Activated CD4-positive, alpha-beta T cell treated with anti-CD3 and anti-CD28 coated beads, Interleukin-2, Interleukin-4, amounts not matched to agents 100 ng/mL and 50 ng/mL, durations not matched to agents 16 hours and 8 hours (primary cell): ENCODE results near the gene IGSF22.
A peak's percentile ranks its signal among the peaks of the same experiment; 100 is the strongest.

Experiments used
- DNase-seq: peaks from one replicate; pipeline ENCODE4 v3.0.0-alpha.2; 2020; ENCODE audit warnings: low spot score

The IGSF22 gene

DNA sequence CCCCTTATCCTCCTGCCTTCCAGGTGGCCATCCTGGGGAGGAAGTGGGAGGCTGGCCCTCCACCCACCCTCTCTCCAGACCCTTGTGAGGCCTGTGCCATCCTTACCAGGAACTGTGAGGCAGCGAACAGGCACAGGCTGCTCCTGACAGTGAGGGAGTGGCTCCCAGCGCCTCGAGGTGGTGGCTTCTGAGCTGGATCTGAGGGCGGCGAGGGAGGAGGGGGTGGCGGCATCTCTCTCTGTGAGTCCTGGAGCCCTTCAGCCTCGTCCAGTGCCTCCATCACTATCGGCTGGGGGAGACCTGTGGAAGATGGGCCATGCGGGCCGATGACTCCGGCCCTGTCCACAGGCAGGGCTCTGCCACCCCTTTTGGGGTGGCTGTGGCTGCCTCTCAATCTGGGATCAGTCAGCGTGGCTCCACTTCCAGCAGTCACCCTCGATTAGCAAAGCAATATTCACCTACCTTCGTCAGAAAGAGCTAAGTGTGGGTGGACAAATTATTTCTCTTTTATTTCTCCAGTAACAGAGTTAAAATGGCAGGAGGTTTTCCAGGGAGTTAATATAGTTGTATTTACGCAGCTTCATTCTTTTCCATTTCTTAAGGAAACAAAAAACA is 18.0 kb upstream of the IGSF22 start:
- DNase-seq: no peak

- DNase-seq: no peak
These were observed 17.4 kb upstream of the IGSF22 start for GRCh38 chr11:18743365-18743764.

DNA sequence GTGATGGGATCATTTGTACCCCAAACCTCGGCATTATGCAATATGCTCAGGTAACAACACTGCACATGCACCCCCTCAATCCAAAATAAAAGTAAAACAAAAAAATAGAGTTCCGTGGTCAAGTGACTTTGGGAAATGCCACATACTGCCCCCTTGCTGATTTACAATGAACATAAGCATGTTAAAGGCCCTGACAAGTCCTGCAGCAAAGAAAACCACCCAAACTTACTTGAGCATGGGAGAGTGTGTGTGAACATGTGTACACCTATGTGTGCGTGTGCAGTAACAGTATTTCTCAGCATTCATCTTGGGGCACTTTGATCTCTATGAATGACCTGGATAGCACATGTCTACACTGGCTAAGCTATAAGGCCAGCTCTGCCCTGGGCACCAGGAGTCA is 15.8 kb upstream of the IGSF22 start:
- no peak for DNase-seq

GRCh38 chr11:18739685-18740084 is 13.7 kb upstream of the IGSF22 start:
- no peak for DNase-seq

- no peak for DNase-seq
These were observed 11.7 kb upstream of the IGSF22 start for GRCh38 chr11:18737642-18738041.

GRCh38 chr11:18736590-18737148 is 10.7 kb upstream of the IGSF22 start:
- DNase-seq: no peak

DNA sequence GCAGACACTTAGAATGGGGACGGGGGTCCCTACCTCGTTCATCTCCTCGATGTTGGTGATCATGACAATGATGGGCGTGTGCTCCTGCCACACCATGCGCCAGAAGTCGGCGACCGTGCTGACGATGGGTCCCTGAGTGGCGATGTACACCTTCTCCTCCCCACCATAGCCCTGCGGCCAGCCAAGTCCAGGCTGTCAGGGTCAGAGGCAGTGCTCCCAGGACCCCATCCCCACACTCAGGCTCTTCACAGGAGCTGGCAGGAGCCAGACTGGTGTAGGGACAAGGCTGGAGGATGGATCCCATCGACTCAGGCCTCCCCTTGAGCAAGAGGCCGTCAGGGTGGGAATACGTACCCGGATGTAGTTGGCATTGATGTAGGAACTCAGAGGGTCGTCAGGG is 7.2 kb upstream of the IGSF22 start:
- no peak for DNase-seq

DNA sequence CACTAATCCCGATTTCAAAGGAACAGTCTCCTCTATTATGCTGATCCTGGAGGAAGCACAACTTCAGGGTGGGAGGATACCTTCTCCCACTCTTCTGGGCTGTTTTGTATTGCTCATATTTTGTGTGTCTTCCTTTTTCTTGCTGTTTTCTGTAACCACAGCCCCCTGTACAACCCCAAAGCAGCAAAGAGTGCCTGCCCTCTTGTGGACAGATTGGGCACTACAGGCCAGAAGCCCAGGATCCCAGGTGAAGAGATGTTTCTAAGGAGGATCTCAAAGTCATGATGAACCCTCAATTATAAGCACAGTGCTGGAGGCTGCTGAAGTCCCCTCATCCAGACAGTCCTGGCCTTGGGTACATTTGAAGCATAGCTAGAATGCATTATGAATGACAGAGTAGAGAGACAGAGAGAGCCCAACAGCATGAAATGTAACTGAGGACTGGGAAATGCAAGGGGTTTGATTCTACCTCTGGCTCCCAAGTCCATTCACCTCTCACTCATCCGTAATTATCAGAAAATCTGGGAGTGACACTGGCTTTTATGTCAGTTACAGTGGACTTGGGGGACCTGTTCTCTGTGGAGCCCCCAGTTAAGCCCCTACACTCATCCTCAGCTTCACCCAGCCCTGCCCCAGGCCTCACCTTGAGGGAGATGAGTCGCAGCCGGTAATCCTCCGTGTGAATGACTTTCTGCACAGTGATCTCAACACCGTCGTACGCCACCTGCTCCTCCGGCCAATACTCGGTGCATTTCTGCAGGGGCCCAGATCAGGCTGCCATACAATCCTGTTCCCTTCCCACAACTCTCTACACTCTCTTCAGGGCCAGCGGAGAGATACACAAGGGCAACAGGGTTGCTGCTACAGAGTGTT is 6.2 kb upstream of the IGSF22 start:
- peak; percentile 64 for DNase-seq

GRCh38 chr11:18731441-18731840 is 5.5 kb upstream of the IGSF22 start:
- DNase-seq: no peak

DNA sequence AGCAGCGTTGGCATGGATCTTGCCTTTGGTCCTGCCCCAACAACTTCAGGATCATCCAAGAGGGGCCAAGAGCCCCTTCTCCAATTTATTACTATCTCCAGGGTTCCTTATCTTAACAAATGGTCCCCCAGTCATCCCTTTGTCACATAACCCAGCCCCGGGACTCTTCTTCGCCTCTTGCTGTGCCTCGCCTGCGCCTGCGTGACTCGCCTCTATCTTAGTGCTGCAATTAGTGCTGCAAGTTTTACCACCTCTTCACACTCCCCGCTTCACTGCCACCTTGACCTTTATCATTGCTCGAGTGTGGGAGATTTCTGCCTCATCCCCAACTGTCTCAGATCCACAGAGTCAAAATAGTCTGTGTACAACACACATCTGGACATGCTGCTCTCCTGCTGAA is 4.0 kb upstream of the IGSF22 start:
- no peak for DNase-seq

DNA sequence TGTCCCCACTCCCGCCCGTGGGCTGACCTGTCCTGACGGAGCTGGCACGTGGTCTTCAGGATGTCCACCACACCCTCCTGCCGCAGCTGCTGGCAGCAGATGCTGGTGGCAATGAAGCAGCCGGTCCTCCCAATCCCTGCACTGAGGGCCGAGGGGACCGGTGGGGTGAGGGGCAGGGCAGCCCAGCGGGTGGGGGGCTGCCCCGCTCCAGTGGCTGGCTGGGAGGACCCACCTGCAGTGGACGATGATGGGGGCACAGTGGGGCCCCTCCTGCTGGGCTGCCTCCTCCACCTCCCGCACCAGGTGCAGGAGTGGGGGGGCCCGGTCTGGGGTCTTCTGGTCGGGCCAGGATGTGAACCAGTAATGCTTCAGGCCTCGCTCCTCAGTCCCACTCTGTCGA is 3.4 kb upstream of the IGSF22 start:
- no peak for DNase-seq

DNA sequence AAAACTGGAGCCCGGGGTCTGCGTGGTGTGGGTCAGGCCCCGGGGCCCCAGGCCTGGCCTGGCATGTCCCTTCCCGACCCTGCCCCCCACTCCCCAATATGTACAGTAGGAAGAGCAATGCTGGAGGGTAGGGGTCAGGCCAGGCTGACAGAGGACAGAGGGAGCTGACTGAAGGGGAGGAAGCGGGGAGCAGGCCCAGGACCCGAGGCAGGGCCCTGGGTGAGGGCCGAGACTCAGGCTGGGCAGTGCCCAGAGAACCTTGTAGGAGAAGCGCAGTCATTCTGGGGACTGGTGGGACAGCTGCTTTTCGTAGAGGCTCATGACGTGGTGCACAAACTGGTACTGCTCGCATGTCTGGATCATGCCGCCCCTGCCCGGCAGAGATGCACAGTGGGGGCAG is 2.7 kb upstream of the IGSF22 start:
- no peak for DNase-seq

DNA sequence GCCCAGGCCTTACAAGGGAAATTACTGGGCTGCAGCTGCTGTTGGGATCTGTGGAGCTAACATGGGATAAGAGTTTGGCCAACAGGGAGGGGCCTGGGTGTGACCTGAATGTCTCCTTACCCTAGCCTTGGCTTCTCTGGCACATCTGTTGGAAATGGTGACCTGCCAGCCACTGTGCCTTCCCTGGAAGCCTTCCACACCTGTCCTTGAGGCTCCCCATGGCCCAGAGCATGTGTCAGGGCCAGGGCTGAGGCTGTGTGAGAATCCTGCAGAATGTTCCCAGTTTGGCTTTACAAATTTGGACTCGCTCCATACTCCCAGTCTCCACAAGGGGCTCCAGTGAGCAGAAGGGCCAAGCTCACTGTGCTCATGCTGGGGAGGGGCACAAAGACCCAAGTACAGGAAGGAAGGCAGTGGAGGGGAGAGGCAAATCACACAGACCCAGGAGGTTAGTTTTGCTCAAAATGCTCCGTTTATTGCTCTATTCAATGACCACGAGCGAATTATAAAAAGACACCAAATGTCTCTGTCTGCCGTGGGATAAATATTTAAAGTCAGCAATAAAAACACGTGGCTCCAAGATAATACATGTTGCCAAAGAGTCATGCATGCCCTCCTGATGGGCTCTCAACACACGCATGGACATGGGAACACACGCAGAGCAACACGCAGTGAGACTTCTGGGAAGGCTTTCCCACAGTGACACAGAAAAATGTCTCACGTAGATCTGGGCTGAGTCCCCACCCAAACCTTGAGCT is 1.7 kb upstream of the IGSF22 start:
- DNase-seq: peak; percentile 42

DNA sequence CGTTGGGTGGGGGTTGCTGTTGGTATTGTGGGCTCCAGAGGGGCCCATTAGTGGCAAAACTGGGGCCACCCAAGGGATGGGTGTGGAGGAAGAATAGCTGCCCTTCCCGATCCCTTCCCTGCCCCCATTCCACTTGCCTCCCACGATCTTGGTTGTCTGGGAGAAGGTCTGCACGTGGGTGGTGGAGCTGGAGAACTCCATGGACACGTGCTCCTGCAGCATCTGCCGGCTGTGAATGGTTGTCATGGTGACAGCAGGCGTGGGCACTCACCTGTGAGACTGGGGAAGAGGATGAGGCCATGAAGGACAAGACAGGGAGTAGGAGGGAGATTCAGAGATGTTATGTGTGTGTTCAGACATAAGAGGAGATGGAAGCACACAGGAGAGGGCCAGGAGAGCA is 2.0 kb downstream of the IGSF22 start:
- no peak for DNase-seq

- no peak for DNase-seq
These were observed 3.7 kb downstream of the IGSF22 start for GRCh38 chr11:18722293-18722637.

DNA sequence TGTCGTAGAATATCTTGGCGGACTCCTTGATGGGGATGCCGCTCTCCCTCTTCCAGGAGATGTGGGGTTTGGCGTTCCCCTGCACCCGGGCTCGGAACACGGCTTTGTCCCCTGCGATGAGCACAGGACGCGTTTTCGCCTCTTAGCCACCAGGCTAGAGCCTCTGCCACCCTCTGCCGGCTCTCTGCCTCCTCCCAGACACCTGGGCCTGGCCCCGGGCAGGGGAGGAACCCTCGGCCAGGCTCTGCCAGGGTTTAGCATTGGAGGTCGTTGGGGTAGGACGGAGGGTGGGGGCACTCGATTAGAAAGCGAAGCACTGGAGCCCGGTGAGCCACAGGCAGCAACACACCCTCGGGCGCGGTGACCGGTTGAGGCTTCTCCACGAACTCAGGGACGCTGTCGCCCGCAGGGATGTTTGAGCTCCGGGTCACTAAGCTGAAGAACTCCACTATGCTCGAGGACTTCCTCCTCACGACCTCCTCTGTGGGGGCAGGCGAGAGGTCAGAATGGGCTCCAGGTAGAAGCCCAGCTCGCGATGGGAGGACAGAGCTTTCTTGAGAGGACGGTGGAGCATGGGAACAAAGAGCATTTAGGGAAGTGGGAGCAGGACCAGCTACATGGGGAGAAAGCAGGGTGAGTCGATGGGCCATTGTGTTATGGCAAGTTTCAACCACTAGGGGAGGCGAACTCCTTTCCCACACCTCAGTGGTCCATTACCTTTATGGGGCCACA is 4.3 kb downstream of the IGSF22 start:
- peak; percentile 52 for DNase-seq

DNA sequence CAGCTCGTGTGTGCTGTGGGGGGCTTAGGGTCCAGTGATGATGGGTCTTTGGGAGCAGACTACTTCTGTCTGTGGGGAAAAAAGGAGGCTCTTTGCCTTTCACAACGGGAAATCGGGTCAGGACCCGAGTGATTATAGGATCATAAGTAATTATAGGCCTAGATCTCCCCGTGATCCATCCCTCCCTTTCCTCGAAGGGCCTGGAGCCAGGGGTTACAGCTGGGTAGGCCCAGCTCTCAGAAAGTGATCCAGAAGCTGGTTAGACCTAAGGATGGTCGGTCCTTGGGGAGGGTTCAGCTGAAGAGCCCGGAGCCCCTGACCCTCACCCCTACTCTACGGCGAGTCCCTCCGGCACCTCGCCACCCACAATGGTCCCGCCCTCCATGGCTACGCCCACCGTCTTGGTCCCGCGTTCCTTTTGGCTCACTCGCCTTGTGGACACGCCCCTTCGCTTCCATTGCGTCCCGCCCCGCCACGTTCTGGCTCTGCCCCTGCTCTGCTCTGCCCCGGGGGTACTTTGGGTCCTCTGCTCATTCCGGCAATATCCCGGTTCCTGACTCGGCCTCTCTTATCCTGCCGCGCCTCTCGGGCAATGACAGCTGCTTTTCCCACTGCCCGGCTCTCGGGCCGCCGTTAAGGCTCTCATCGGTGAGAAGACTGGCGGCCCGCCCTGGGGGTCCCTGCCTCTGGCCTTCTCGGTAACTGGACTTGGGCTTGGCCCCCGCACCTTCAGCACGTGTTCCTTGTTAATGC is 5.0 kb downstream of the IGSF22 start:
- peak; percentile 56 for DNase-seq

- no peak for DNase-seq
These were observed 5.7 kb downstream of the IGSF22 start for GRCh38 chr11:18720091-18720807.

DNA sequence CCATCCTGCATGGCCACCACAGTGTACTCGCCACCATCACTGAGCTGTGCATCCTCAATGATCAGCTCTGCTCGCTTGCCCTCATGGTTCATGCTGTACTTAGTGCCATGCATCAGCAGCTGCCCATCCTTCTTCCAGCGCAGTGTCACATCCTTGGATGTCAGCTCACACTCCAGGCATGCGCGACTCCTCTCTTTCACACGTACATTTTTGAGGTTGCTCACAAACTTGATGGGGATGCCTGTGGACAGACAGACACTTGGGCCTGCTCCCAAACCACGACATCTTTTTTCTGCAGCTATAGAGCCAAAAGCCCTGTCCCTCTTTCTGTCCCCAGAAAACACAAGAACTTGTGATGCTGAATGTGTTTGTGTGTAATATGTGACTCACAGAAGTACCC is 10.5 kb downstream of the IGSF22 start:
- DNase-seq: no peak

- DNase-seq: no peak
These were observed 11.6 kb downstream of the IGSF22 start for GRCh38 chr11:18714443-18714780.
